Upper lobe of right lung (tissue), 1 donor: ENCODE measurements around the gene ZNF362. TPM values are rescaled to one million over a fixed set of nuclear protein-coding genes. Genes with fewer than 3 reads are reported as not detected.

ENCODE experiments used
- ATAC-seq: fragments of 200-7000 bp; cut with Tn5 transposase; one replicate; pipeline ENCODE4 v1.9.1; 2020; ENCODE audit warnings: mild to moderate bottlenecking, moderate library complexity
- DNase-seq: peaks from one replicate; pipeline ENCODE4 v3.0.0-alpha.2; 2020
- H3K27ac ChIP-seq: fragments of 200-600 bp; one replicate; pipeline ENCODE4 v1.8.0; 2022
- H3K27me3 ChIP-seq: fragments of 200-600 bp; one replicate; pipeline ENCODE4 v1.8.0; 2022; ENCODE audit warnings: mild to moderate bottlenecking
- H3K36me3 ChIP-seq: fragments of 200-600 bp; one replicate; pipeline ENCODE4 v1.8.0; 2022
- H3K4me1 ChIP-seq: fragments of 200-600 bp; one replicate; pipeline ENCODE4 v1.8.0; 2022
- H3K4me3 ChIP-seq: fragments of 200-600 bp; one replicate; pipeline ENCODE4 v1.8.0; 2022; ENCODE audit warnings: mild to moderate bottlenecking
- H3K9me3 ChIP-seq: fragments of 200-600 bp; one replicate; pipeline ENCODE4 v1.8.0; 2022
- intact Hi-C: fragments of 100-400 bp; cut with DNase I; formaldehyde crosslinking; loops from one replicate; pipeline ENCODE4 v1.11.0; 2022
- total RNA-seq: library from RNA; stranded (reverse); fragmentation: NEBNext Ultra II Directional; extraction: Animal tissue kit (Norgen Biotek cat#: 25700); gene quantifications from one replicate; pipeline ENCODE4 v1.2.1, GENCODE V29; 2021
- TF ChIP-seq, protein P1 (sequence below): fragments of 200-600 bp; IDR thresholded peaks from one replicate; pipeline ENCODE4 v1.8.0; 2022; ENCODE audit warnings: antibody characterized with exemption
- donor health status: DM: no; HTN: yes; CAD: no; lungs with severe emphysema.

The ZNF362 gene
- total RNA-seq, 1 donor from 2014 or later, result 31.8 TPM

DNA sequence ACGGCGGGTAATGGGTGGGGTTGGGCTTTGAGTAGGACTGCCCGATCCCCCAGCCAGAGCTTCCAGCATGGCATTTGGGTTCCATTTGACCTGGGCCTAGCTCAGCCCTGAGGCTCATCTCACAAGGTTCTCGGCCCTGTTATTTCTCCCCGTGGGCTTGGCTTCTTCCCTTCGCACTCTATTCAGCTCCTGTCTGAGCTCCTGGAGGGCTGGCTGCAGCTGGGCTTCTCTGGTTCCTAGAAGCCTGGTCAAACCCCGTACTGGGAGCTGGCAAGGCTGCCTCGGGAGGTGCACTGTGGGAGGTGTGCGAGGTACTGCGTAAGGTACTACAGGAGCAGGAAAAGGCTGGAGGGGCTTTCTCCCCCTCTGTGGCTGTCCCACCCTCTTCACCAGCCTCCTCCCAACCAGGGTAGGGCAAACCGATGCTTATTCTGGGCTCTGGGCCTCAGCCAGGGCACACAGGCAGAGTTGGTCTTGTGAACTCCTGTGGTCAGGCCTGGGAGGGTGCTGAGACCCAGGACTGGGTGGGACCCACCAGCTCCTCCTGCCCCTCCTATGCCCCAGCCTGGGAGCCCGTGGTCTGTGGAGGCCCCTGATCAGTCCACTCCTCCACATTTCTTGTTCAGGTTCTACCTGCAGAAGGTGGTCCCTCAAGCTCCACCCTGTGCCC is 63.8 kb downstream of the ZNF362 start:
- DNase-seq (peak; percentile 60), ATAC-seq (peak; percentile 4)
- no peaks in the 10 kb centered on the region for H3K4me1 ChIP-seq
- no peak overlapping the region for H3K4me3 ChIP-seq
- no peaks in the 10 kb centered on the region for H3K9me3 ChIP-seq
- H3K27me3 ChIP-seq, result no peaks in the 10 kb centered on the region
- TF ChIP-seq, protein P1, sequence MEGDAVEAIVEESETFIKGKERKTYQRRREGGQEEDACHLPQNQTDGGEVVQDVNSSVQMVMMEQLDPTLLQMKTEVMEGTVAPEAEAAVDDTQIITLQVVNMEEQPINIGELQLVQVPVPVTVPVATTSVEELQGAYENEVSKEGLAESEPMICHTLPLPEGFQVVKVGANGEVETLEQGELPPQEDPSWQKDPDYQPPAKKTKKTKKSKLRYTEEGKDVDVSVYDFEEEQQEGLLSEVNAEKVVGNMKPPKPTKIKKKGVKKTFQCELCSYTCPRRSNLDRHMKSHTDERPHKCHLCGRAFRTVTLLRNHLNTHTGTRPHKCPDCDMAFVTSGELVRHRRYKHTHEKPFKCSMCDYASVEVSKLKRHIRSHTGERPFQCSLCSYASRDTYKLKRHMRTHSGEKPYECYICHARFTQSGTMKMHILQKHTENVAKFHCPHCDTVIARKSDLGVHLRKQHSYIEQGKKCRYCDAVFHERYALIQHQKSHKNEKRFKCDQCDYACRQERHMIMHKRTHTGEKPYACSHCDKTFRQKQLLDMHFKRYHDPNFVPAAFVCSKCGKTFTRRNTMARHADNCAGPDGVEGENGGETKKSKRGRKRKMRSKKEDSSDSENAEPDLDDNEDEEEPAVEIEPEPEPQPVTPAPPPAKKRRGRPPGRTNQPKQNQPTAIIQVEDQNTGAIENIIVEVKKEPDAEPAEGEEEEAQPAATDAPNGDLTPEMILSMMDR, result no peak
- peaks cover 24% of the 10 kb centered on the region for H3K36me3 ChIP-seq
- no peak overlapping the region for H3K27ac ChIP-seq
- intact Hi-C loops, result no loop called here

DNA sequence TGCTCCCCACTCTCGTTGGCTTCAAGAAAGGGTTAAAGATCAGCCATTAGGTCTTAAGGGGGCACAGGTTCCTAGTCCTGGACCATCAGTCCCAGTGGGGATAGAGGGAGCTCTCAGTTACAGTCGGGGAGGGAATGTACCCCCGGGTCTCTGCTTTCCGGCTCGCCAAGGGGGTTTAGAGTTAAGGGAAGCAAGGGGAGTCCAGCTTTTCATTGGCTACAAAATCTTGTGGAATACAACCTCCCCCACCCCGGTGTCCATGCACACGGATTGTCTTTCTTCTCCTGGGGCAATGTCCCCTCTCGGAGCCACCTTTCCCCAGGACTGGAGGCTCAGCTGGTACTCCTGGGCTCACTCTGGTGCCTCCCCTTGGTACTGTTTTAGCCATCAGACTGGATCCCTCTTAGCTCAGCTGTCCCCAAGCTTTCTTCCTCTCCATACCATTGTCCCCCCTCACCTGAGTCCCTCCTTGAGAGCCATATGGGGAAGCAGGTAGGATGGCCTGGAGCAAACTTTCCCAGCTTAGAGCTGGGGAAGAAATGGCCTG is 64.4 kb downstream of the ZNF362 start, which contains the start of gene A3GALT2:
Gene A3GALT2 (minus strand): TSS at position 480 of the 547 bp plus-strand sequence. CDS start 0 bp downstream, at position 480.
- TF ChIP-seq, protein P1, result no peak
- Histone ChIP-seq H3K27me3 (no peaks in the 10 kb centered on the region), H3K27ac (no peak within 1 kb of the TSS), H3K4me3 (no peak within 1 kb of the TSS), H3K36me3 (peaks cover 30% of the 10 kb centered on the region), H3K4me1 (peaks cover 3% of the 10 kb centered on the region), H3K9me3 (no peaks in the 10 kb centered on the region)
- intact Hi-C loops, result no loop called here
- DNase-seq (peak; percentile 23), ATAC-seq (peak; percentile 4)

DNA sequence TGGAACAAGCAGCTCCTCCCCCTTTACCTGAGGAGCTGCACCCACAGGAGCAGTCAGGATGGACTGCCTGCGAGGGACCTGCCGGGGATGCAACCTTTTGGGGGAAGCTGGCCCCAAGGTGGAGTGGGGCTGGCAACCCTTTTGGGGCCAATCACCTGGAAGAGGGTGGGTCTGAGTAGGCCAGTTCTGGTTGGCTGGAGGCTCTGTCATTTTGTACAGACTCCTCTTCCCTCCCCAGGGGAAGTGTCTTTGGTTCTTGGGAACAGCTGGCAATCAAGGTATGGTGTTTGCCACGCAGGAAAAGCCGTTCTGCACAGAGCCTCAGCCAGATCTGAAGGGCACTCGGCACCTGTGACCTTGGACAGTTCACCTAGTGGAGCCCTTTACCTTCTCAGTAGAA is 64.9 kb downstream of the ZNF362 start:
- intact Hi-C loops, result no loop called here
- peaks cover 35% of the 10 kb centered on the region for H3K36me3 ChIP-seq

GRCh38 chr1:33322109-33322508 is 65.8 kb downstream of the ZNF362 start:
- no peak overlapping the region for H3K4me3 ChIP-seq
- intact Hi-C loops, result no loop called here
- H3K27me3 ChIP-seq, result no peaks in the 10 kb centered on the region
- TF ChIP-seq, protein P1, result no peak
- no peaks in the 10 kb centered on the region for H3K9me3 ChIP-seq
- DNase-seq, result no peak
- no peak overlapping the region for H3K27ac ChIP-seq
- H3K4me1 ChIP-seq, result peaks cover 14% of the 10 kb centered on the region
- ATAC-seq, result no peak
- H3K36me3 ChIP-seq, result peaks cover 44% of the 10 kb centered on the region

More for the DNA sequence above, 64.9 kb downstream of the ZNF362 start:
- Histone ChIP-seq H3K27ac (no peak overlapping the region), H3K4me3 (no peak overlapping the region), H3K9me3 (no peaks in the 10 kb centered on the region), H3K4me1 (peaks cover 6% of the 10 kb centered on the region), H3K27me3 (no peaks in the 10 kb centered on the region)
- peak; percentile 4 for ATAC-seq
- DNase-seq, result peak; percentile 51
- TF ChIP-seq, protein P1, result no peak

DNA sequence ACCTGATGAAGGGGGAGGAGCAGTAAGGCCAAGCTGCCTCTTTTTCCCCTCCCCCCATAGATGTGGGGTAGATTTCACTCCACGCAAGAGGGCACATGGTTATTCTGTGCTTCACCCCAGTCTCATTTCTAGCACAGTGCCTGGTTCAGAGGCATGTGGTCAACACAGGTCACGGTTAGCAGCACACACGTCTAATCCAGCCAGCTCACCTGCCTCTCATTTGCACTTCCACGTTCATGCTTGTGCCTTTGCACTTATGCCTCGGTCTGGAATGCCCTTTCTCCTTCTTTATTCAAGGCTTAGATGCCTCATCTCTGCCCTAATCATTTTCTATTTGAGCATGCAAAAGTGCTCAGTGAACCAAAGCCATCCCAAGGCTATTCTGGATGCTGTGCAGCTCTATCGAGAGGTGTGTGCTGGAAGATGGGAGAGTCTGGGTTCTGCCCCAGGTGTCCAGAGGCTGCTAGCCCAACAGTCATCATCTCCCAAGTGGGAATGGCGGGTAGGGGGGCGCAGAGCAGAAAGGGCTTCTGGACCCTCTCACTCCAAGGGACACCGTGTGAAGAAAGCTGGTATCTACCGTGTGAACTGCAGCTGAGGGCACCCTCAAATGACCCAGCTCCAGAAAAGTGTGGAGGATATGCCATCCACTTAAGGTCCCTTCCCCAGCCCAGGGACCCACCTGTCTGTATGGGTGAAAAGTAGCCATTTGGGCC is 66.7 kb downstream of the ZNF362 start:
- TF ChIP-seq, protein P1, result no peak
- H3K27ac ChIP-seq, result no peak overlapping the region
- intact Hi-C loops, result no loop called here
- H3K4me1 ChIP-seq, result peaks cover 23% of the 10 kb centered on the region
- no peaks in the 10 kb centered on the region for H3K27me3 ChIP-seq
- DNase-seq (peak; percentile 45), ATAC-seq (no peak)
- H3K36me3 ChIP-seq, result peaks cover 54% of the 10 kb centered on the region
- H3K9me3 ChIP-seq, result no peaks in the 10 kb centered on the region
- H3K4me3 ChIP-seq, result no peak overlapping the region
